HepG2 (cell line): ENCODE results near the gene LYG2. TPM values are rescaled to one million over a fixed set of nuclear protein-coding genes. Genes with fewer than 3 reads are reported as not detected.

Experiments used
- ATF2 ChIP-seq: sonication (generic); formaldehyde crosslinking; IDR thresholded peaks from 2 replicates; pipeline ENCODE4 v1.4.0; 2020; ENCODE audit warnings: missing genetic modification reagents
- FOXA1 ChIP-seq, 2 experiments: fragments of 450-650 bp in 1 of 2; sonication (generic) in 1 of 2; formaldehyde crosslinking in 1 of 2; IDR thresholded peaks; 2 replicates each; pipeline versions ENCODE4 v1.4.0 to v1.6.1; 2016 to 2020; ENCODE audit warnings: missing genetic modification reagents in 1 of 2
- FOXA3 ChIP-seq: IDR thresholded peaks from 2 replicates; pipeline ENCODE4 v1.6.1; 2016; ENCODE audit warnings: missing genetic modification reagents, missing compliant biosample characterization
- FOXP1 ChIP-seq, 2 experiments: fragments of 450-650 bp in 1 of 2; IDR thresholded peaks; 2 replicates each; pipeline ENCODE4 v1.6.1; 2017 to 2018; ENCODE audit warnings: antibody characterized with exemption in 1 of 2
- GATAD2A ChIP-seq: IDR thresholded peaks from 2 replicates; pipeline ENCODE4 v1.6.1; 2016
- GFI1 ChIP-seq: sonication (generic); formaldehyde crosslinking; IDR thresholded peaks from 2 replicates; pipeline ENCODE4 v1.5.0; 2020; ENCODE audit warnings: missing genetic modification reagents, mild to moderate bottlenecking, borderline replicate concordance
- HDAC2 ChIP-seq: sonication (generic); formaldehyde crosslinking; IDR thresholded peaks from 2 replicates; pipeline ENCODE4 v1.4.0; 2020; ENCODE audit warnings: missing genetic modification reagents
- HHEX ChIP-seq: IDR thresholded peaks from 2 replicates; pipeline ENCODE4 v1.6.1; 2016; ENCODE audit warnings: control low read depth
- HNF1A ChIP-seq, 2 experiments: sonication (generic) in 1 of 2; formaldehyde crosslinking in 1 of 2; IDR thresholded peaks; 2 replicates each; pipeline versions ENCODE4 v1.4.0 to v1.6.1; 2016 to 2020; ENCODE audit warnings: borderline replicate concordance in 1 of 2, low read depth in 1 of 2, mild to moderate bottlenecking in 1 of 2, missing genetic modification reagents in 1 of 2
- KLF13 ChIP-seq: sonication (generic); formaldehyde crosslinking; IDR thresholded peaks from 2 replicates; pipeline ENCODE4 v1.4.0; 2020; ENCODE audit warnings: mild to moderate bottlenecking, missing genetic modification reagents
- MBNL3 ChIP-seq: fragments of 250-450 bp; sonication (Bioruptor Pico); conservative IDR thresholded peaks from 2 replicates; pipeline ENCODE4 v1.8.0; 2022; ENCODE audit warnings: mild to moderate bottlenecking, inconsistent platforms
- MYC ChIP-seq: sonication (generic); formaldehyde crosslinking; IDR thresholded peaks from 2 replicates; pipeline ENCODE4 v1.9.0; 2021; ENCODE audit warnings: missing genetic modification reagents, borderline replicate concordance
- NFIC ChIP-seq: IDR thresholded peaks from 2 replicates; pipeline ENCODE4 v1.6.1; 2012; ENCODE audit warnings: mild to moderate bottlenecking, low read length, inconsistent platforms
- NKX3-1 ChIP-seq: sonication (generic); formaldehyde crosslinking; IDR thresholded peaks from 2 replicates; pipeline ENCODE4 v1.5.0; 2020; ENCODE audit warnings: missing genetic modification reagents
- RFX5 ChIP-seq: IDR thresholded peaks from 2 replicates; pipeline ENCODE4 v1.6.1; 2011; ENCODE audit warnings: low read depth, low read length, improper control_type of control experiment
- SOX6 ChIP-seq, 2 experiments: fragments of 450-650 bp in 1 of 2; sonication (generic) in 1 of 2; formaldehyde crosslinking in 1 of 2; IDR thresholded peaks; 2 replicates each; pipeline versions ENCODE4 v1.4.0 to v1.6.1; 2017 to 2020; ENCODE audit warnings: antibody characterized with exemption in 1 of 2, mild to moderate bottlenecking in 1 of 2, missing genetic modification reagents in 1 of 2
- SP4 ChIP-seq: sonication (generic); formaldehyde crosslinking; IDR thresholded peaks from 2 replicates; pipeline ENCODE4 v1.8.1; 2023; ENCODE audit warnings: mild to moderate bottlenecking, missing genetic modification reagents
- ZBTB20 ChIP-seq: sonication (generic); formaldehyde crosslinking; IDR thresholded peaks from 2 replicates; pipeline ENCODE4 v1.8.1; 2023; ENCODE audit warnings: missing genetic modification reagents, low read depth, mild to moderate bottlenecking, borderline replicate concordance
- ZNF17 ChIP-seq: sonication (generic); formaldehyde crosslinking; IDR thresholded peaks from 2 replicates; pipeline ENCODE4 v1.5.0; 2020; ENCODE audit warnings: mild to moderate bottlenecking, missing genetic modification reagents
- ZNF549 ChIP-seq: sonication (generic); formaldehyde crosslinking; IDR thresholded peaks from 2 replicates; pipeline ENCODE4 v1.5.0; 2020; ENCODE audit warnings: missing genetic modification reagents
- ZNF563 ChIP-seq: sonication (generic); formaldehyde crosslinking; IDR thresholded peaks from 2 replicates; pipeline ENCODE4 v1.8.0; 2022; ENCODE audit warnings: mild to moderate bottlenecking, moderate library complexity, missing genetic modification reagents
- ZNF710 ChIP-seq: sonication (generic); formaldehyde crosslinking; IDR thresholded peaks from 2 replicates; pipeline ENCODE4 v1.5.0; 2020; ENCODE audit warnings: mild to moderate bottlenecking, missing genetic modification reagents, borderline replicate concordance
- ZNF772 ChIP-seq: sonication (generic); formaldehyde crosslinking; IDR thresholded peaks from 2 replicates; pipeline ENCODE4 v1.5.0; 2020; ENCODE audit warnings: mild to moderate bottlenecking, missing genetic modification reagents
- polyA plus RNA-seq, 8 experiments: library from polyadenylated mRNA; depleted of rRNA in 3 of 8; stranded (reverse) in 7 of 8; unstranded in 1 of 8; fragments of >200 nt; fragmentation: Illumina TruSeq in 4 of 8; extraction: Trizol in 4 of 8; gene quantifications; 2 replicates each; pipeline versions ENCODE4 v1.2.1 to v1.2.3, GENCODE V29; 2011 to 2016; ENCODE audit warnings: low read depth in 4 of 8, missing spikeins in 1 of 8, mixed read lengths in 1 of 8; ENCODE audit not compliant: insufficient read depth in 1 of 8
- total RNA-seq, 5 experiments: library from RNA; depleted of rRNA; stranded (reverse); fragments of >200 nt; fragmentation: Illumina TruSeq; extraction: Trizol; gene quantifications; 2 replicates each; pipeline ENCODE4 v1.2.3, GENCODE V29; 2016; ENCODE audit warnings: low read depth in 1 of 5

LYG2 gene
- total and polyA plus RNA-seq, 2 of the 13 experiments (the other 11 are each of a cell fraction or from before 2014, with no cell fraction given): 0.15 to 0.18 TPM

GRCh38 chr2:99279969-99280695 lies 24.7 kb upstream of the LYG2 start (continued):
- TF ChIP-seq GATAD2A (CRISPR knock-in tag) (peak; percentile 69), ZNF17 (CRISPR knock-in tag) (no peak), HHEX (CRISPR knock-in tag) (no peak), MBNL3 (CRISPR knock-in tag) (no peak), FOXA1 (IDR thresholded peaks at IDR 0.05) (no peak), FOXA1 (CRISPR knock-in tag; IDR thresholded peaks at IDR 0.05) (peak; percentile 36; the same call in 1 of the 2 replicates), ZNF563 (CRISPR knock-in tag) (no peak), HDAC2 (CRISPR knock-in tag) (no peak), HNF1A (IDR thresholded peaks at IDR 0.05; ENCODE audit: low read depth) (peak; percentile 66; the same call in 1 of the 2 replicates), HNF1A (CRISPR knock-in tag; IDR thresholded peaks at IDR 0.05; ENCODE audit: borderline replicate concordance) (peak; percentile 39; the same call in 1 of the 2 replicates), FOXA3 (CRISPR knock-in tag) (peak; percentile 75), GFI1 (no peak), MYC (CRISPR knock-in tag) (no peak), SP4 (no peak), SOX6 (IDR thresholded peaks at IDR 0.05) (no peak), SOX6 (CRISPR knock-in tag; IDR thresholded peaks at IDR 0.05) (peak; percentile 41; the same call in 1 of the 2 replicates), NFIC (no peak), RFX5 (no peak), ZNF710 (CRISPR knock-in tag) (no peak), ZBTB20 (CRISPR knock-in tag) (no peak), KLF13 (CRISPR knock-in tag) (no peak), FOXP1 (IDR thresholded peaks at IDR 0.05) (no peak), FOXP1 (CRISPR knock-in tag; IDR thresholded peaks at IDR 0.05) (peak; percentile 45; the same call in 1 of the 2 replicates), ZNF549 (CRISPR knock-in tag) (no peak), ATF2 (CRISPR knock-in tag) (0 out of 2 replicates have a peak, but pooled peaks have one; percentile 35), NKX3-1 (no peak), ZNF772 (no peak)
